GM21529 (cell line): ENCODE data around the gene NEURL4.
"Not testable (repeated sequence)": the region's sequence is repeated elsewhere in the genome, so short reads cannot be mapped to it uniquely, and the experiment has no call there.

Experiments used
- ATAC-seq: cut with Tn5 transposase; IDR thresholded peaks from one replicate; pipeline ENCODE4 v1.9.1; 2021; ENCODE audit not compliant: unreplicated experiment

Gene NEURL4

GRCh38 chr17:7328840-7329373, at the start of gene NEURL4:
NEURL4 (minus strand) TSS chr17:7329335; CDS start chr17:7329312, 23 bp downstream.
- peak; percentile 20 for ATAC-seq

- ATAC-seq: no peak
Measured at GRCh38 chr17:7374353-7374752, 45.2 kb upstream of the NEURL4 start.

- no peak for ATAC-seq
Measured at GRCh38 chr17:7370853-7371252, 41.7 kb upstream of the NEURL4 start.

- no peak for ATAC-seq
Measured at GRCh38 chr17:7369825-7370224, 40.7 kb upstream of the NEURL4 start.

- not testable (repeated sequence) for ATAC-seq
Measured at GRCh38 chr17:7368599-7368994, 39.5 kb upstream of the NEURL4 start.

GRCh38 chr17:7367918-7368598, 38.9 kb upstream of the NEURL4 start:
- ATAC-seq: no peak

- ATAC-seq: no peak
Measured at GRCh38 chr17:7367083-7367482, 37.9 kb upstream of the NEURL4 start.

- ATAC-seq: not testable (repeated sequence)
Measured at GRCh38 chr17:7365963-7366362, 36.8 kb upstream of the NEURL4 start.

GRCh38 chr17:7363311-7363710, 34.2 kb upstream of the NEURL4 start:
- ATAC-seq: no peak

GRCh38 chr17:7361906-7362305, 32.8 kb upstream of the NEURL4 start:
- no peak for ATAC-seq

- no peak for ATAC-seq
Measured at GRCh38 chr17:7357381-7357780, 28.2 kb upstream of the NEURL4 start.

- ATAC-seq: no peak
Measured at GRCh38 chr17:7356756-7357155, 27.6 kb upstream of the NEURL4 start.

GRCh38 chr17:7356072-7356549, 27.0 kb upstream of the NEURL4 start:
- ATAC-seq: no peak

GRCh38 chr17:7355573-7355972, 26.4 kb upstream of the NEURL4 start:
- no peak for ATAC-seq

- no peak for ATAC-seq
Measured at GRCh38 chr17:7355053-7355452, 25.9 kb upstream of the NEURL4 start, which contains the start of gene TMEM95. TMEM95 (plus strand) TSS chr17:7355156; CDS start chr17:7355205, 49 bp downstream.

- ATAC-seq: no peak
Measured at GRCh38 chr17:7354262-7354843, 25.2 kb upstream of the NEURL4 start.

- ATAC-seq: no peak
Measured at GRCh38 chr17:7352910-7353635, 23.9 kb upstream of the NEURL4 start.

GRCh38 chr17:7352503-7352889, 23.4 kb upstream of the NEURL4 start:
- no peak for ATAC-seq

- peak; percentile 65 for ATAC-seq
Measured at GRCh38 chr17:7351665-7352502, 22.7 kb upstream of the NEURL4 start, which contains the start of gene KCTD11. KCTD11 (plus strand) TSS chr17:7352162.

- no peak for ATAC-seq
Measured at GRCh38 chr17:7348478-7349242, 19.5 kb upstream of the NEURL4 start.
